NCI-H526 (cell line): Measurements from ENCODE around the gene ZNF438.
"Not testable (repeated sequence)": the region's sequence is repeated elsewhere in the genome, so short reads cannot be mapped to it uniquely, and the experiment has no call there.

Experiments used
- DNase-seq, 2 experiments: peaks; one replicate each; lab custom pipeline; 2025; lab: John Stamatoyannopoulos, UW

The ZNF438 gene

DNA sequence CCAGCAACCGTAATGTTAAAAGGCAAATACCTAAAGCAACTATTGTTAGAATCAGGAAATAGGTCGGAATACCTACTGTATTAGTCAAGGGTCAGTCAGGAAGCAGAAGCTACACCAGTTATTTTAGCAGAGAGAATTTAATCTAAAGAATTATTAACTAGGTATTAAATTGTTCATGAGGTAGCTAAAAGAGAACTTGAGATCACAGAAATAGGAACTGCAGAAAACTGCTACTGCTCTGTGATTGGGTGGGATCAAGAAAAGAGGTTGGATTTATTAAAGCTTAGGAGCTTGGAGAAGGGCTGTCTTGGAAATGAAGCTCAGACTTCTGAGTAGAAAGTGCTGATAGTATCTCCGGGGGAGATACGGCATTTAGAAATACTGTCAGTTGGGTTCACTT lies 20.0 kb upstream of the ZNF438 start:
- DNase-seq, result no peak

DNA sequence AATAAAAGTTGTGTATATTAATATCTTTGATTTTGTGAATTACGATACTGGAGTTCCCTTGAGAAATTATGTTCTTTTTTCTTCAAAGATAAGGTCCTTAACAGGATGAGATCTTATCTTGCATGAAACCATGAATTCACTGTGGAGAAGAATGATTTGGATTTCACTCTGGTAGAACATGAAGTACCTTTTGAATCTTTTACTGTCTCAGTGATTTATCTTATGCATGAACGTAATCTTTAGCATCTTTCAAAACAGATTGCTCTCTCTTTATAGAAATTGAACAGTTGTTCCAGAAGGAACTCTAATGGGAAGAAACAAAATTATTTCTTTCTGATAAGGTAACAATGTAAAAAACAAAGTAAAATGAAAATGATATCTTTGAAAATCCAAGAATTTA lies 11.0 kb upstream of the ZNF438 start:
- DNase-seq, result no peak

DNA sequence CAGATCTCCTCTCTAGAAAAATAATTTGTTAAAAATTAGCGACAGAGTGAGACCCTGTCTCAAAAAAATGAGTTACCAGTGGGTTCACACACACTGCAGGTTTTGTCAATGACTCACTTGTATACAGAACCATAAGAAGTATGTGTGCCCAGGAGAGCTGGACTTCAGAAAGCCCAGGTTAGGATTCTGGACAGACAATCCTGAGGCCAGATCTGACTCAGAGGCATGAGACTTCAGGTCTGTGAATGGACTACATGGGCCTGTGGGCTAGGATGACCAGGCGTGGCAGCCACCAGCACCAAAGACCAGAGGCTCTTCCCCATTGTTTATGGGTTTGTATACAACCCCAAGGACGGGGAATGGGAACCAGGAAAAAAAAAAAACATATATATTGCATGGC lies 9.3 kb upstream of the ZNF438 start:
- no peak for DNase-seq

DNA sequence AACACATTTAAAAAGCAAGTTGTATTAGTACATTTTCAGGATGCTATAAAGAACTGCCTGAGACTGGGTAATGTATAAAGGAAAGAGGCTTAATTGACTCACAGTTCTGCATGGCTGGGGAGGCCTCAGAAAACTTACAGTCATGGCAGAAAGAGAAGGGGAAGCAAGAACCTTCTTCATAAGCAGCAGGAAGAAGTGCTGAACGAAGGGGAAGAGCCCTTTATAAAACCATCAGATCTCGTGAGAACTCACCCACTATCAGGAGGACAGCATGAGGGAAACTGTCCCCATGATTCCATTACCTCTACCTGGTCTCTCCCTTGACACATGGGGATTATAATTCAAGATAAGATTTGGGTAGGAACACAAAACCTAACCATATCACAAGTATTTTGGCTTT lies 7.3 kb upstream of the ZNF438 start:
- not testable (repeated sequence) for DNase-seq

DNA sequence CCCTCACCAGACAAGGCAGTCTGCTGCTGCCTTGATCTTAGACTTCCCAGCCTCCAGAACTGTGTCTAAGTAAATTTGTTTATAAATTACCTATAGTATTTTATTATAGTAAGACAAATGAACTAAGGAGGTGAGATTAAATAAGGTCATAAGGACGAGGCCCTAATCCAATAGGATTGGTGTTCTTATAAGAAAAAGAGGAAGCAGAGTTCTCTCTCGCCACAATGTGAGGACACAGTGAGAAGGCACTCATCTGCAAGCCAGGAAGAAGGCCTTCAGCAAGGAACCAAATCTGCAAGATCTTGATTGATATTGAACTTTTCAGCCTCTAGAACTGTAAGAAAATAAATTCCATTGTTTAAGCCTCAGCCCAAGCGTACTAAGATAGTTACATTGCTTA lies 6.1 kb upstream of the ZNF438 start:
- DNase-seq, result no peak

DNA sequence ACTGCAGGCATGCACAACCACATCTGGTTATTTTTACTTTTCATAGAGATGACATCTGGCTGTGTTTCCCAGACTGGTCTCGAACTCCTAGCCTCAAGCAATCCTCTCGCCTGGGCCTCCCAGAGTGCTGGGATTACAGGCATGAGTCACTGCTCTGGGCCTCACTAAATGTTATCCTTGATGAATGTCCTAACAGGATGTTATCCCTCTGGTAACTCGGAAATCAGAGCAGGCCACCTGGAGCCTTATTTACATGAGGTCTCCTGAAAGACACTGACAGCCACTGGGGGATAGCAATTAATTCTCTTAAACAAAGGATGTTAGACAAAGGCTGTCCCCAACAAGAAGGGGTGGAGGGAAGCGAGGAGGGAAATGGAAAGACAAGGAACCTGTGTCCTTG lies 4.5 kb upstream of the ZNF438 start:
- DNase-seq, result no peak

DNA sequence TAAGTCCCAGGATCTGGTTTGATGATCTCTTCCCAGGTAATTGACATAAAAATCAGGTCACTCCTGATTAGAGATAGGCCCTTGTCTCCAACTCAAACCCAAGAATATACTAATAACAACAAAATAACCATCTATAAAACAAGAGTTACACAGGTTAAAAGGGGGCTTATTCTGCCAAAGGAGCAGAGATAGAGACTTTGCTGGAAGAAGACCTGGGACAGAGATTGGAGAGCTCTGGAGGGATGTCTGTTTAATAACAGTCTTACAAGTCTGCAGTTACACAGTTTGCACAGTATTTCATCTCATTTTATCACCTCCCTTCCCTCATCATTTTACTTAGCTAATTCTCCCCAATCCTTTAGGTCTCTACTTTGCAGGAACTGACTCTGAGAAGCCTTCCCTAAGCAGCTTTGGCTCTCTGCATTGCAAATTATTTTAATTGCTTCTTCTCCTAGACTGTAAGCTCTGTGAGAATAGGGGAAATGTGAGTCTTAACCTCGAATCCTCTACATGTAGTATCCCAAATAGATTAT lies 3.7 kb upstream of the ZNF438 start:
- DNase-seq, result no peak

DNA sequence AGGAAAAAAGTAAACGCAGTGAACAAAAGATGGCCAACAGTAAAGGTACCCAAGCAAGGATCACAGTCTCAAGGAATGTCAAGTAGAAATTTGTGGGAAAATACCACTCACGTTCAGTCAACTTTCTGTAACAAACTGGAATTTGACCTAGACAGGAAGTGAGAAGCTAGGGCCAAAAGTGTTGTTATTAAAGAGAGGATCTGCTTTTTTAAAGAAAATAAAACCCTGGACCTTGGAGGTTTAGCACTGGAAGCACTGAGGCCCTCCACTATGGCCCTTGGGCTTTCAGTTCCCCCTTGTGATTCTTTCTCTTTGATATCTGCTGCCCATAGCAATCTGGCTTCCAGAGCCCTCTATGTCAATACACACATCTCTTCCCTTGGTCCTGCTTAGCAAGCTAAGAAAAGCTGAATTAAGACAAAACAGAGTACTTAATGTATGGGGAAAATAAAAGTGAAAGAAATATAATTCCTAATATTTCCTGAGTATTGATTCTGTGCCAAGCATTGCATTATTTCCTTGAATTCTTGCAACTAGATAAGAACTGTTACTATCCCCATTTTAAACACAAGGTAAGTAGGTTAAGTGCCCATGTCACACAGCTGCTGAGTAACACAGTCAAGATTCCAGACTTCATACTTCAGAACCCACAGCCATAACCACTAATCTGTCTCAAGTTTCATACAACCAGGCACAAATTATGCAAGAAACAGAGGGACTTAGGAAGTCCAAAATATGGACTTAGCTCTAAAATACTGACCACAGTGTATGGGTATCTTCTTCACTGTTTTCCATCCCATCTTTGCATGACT lies 2.6 kb upstream of the ZNF438 start:
- no peak for DNase-seq

DNA sequence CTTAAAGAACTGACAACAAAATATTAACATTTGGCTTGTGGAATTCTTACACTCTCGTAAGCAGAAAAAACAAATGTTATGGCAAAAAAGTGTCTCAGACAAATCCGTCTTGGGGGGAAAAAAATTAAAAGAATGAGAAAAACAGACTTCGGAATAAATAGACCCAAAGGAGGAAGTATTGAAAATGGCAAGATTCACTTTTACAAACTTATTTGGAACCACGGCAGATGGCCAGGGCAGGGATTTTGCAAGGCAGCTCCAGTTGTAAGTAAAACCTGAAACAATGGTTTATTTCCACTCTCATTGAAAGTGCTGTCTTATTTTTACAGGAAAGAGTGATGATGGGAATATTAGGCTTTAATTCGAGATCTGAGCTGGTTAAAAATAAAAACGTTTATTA lies 1.5 kb upstream of the ZNF438 start:
- DNase-seq, result no peak

DNA sequence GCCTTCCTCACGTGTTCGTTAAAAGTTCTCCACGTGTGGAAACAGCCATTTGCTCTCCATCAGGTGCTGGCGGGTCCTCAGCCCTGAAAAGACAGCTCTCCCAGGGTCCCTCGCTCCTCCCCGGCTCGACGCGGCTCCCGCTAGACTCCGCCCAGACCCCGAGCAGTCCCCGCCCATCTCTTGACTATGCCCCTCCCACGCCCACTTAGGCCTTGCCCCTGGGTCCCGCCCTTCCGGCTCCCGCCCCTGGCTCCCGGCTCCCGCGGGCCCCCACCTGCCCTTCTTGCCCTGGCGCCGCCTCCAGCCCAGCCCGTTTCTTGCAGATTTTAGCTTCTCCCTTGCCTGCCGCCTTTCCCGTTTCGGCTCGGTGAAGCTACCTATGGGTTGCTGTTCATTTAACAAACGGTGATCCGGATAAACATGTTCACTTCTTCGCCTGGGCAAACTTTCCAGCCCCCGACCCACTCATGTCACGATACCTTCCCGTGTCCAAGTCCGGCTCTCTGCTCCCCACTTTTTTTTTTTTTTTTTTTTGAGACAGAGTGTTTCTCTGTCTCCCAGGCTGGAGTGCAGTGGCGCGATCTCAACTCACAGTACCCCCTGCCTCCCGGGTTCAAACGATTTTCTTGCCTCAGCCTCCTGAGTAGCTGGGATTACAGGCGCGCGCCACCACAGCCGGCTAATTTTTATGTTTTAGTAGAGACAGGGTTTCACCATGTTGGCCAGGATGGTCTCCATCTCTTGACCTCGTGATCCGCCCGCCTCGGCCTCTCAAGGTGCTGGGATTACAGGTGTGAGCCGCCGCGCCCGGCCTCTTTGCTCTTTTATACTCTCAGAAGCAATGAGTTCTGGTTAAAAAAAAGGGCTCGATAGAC lies 830 bp upstream of the ZNF438 start:
- peak; percentile 50 to 87 for DNase-seq

DNA sequence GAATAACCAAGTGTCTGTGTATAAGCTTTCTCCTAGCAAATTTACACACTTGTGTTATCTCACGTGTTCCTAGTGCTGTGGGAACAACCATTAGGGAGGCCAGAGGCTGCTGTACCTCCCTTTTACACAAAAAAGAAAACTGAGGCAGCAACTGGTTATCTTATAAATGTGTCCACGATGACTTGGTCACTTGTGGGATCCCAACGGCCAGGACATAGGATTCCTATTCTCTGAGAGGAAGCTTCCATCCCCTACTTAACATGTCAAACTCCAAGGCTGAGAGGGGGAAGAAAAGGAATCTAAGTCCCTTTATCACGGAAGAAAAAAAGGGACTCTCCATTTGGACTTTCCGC lies 484 bp downstream of the ZNF438 start:
- DNase-seq, result no peak

DNA sequence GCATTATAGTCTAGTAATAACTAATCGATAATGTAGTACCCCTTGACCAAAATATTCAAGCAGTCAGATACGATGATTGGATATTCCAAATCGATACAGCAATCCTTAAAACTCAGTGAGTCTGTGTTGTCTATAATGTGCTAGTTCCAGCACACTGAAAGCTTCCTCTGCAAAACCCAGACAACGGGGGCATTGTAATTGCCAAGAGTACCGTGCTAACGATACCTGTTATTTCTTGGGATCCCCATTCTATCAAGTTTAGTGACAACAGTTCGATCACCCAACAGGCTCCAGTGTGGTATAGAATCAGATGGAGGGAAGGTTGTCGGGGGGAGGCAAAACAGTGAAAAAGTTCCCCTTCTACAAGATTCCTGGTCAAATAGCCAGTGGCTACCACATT lies 865 bp downstream of the ZNF438 start:
- DNase-seq, result no peak

DNA sequence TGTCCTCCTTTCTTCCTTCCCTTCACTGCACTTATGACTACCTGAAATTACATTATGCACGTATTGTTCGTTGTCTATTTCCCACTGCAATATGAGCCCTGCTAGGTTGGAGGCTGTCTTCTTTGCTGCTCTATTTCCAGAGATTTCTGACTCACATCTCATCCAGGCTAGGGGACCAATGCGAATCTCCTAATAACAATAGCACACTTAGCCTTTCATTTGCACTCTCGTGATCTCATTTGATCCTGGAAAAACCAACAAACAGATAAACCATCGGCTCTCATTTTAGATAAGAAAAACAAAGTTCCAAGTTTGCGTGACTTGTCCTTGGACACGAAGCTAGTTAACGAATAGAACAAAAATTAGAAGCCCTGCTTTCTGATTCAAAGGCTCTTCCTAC lies 1.4 kb downstream of the ZNF438 start:
- no peak for DNase-seq

DNA sequence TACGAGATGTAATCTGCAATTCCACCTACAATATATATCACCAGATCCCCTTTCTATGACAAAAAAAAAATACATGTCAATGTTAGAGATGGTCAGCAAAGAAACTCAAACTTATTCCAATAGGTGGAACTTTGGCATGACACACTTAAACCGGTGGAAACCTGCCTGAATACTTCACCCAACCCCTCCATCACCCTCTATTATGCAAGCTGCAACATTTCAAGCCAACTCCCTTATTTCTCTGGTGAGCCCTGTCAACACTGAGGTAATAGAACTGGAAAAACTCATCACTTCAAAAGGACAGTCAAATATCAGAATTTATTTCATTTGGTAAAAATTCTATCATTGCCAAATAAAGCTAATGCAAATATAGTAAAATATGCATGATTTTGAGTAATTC lies 3.6 kb downstream of the ZNF438 start:
- DNase-seq, result no peak

DNA sequence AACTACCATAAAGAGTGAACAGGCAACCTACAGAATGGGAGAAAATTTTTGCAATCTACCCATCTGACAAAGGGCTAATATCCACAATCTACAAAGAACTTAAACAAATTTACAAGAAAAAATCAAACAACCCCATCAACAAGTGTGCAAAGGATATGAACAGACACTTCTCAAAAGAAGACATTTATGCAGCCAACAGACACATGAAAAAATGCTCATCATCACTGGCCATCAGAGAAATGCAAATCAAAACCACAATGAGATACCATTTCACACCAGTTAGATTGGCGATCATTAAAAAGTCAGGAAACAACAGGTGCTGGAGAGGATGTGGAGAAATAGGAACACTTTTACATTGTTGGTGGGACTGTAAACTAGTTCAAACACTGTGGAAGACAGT lies 5.4 kb downstream of the ZNF438 start:
- not testable (repeated sequence) for DNase-seq

DNA sequence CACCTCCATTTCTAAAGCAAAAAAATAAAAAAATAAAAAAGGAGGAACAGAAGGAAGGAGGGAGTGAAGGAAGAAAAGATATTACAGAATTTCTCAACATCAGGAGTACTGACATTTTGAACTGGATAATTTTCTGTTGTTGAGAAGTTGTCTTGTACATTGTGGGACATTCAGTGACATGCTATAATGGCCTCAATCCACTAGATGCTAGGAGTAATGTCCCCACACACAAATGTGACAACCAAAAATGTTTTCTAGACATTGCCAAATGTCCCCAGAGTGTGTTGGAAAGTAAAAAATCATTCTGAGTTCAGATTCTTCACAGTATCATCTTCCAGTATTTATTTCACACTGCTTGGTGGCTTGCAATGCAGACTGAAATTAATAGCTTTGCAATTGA lies 6.5 kb downstream of the ZNF438 start:
- DNase-seq, result no peak

DNA sequence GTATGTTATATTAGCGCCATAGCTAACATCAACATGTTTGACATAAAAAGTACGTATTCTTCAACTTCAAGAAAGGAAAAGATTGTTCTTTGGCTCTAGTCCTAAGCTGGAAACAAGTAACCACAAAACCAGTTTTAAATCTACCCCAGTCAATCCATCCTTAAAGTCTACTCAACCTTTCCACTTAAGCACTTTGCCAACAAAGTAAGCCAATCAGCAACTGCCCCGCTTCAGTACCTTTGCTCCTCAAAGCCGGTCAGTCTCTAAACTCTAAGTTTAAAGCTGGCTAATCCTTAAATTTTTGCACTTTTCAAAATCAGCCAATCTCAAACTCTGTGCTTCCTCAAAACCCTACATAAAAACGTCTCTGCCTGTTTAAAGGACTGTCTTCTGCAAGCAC lies 8.1 kb downstream of the ZNF438 start:
- DNase-seq, result no peak

DNA sequence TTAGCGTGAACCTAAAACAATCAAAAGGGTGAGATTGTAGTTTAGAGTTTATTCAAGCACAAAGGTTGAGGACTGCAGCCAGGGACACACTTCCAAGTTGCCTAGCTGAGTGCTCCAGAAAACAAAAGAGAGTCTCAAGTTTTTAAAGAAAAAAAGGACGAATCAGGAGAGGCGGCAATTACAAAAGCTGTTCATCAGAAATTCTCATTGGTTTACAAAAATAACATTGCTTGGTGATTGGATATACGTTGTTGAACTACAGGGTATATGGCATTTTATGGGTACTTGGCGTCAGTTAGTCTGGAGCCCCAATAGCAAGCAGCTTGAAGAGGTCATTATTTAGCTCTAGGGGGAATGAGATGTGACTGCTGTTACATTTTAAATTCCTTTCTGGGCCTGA lies 11.5 kb downstream of the ZNF438 start:
- DNase-seq, result no peak

DNA sequence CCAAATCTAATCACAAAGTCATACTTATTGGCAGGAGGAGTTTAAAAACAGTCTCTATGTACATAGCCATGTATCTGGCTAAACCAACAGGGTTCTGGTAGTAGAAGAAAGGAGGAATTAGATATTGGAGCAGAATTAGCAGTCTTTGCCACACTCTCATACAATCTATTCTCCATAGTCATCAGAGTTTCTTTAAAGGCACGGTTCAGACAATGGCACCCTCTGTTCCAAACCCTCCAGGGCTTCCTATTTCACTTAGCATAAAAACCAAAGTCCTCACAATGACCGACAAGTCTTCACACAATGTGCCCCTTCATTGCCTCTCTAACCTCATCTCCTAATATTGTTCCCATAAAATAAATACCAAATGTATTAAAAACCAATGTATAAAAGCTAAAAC lies 12.7 kb downstream of the ZNF438 start:
- peak; percentile 66 to 75 for DNase-seq

DNA sequence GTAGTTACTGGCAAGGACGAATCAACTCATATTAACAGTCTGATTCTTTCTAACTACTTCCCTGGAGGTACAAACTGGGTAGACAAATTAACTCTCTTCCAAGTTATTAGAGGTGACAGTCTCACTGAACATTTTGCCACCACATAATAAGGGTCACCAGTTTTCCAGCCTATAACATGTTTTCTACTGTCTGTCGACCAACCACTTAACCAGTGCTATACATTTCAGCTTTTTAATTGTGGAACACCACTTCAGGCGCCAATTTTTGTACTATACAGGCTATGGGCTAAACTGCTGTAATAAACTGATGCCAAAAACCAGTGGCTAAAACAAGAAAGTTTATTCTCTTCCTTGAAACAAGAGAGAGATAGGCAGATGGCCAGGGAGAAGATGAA lies 13.3 kb downstream of the ZNF438 start:
- DNase-seq, result no peak

DNA sequence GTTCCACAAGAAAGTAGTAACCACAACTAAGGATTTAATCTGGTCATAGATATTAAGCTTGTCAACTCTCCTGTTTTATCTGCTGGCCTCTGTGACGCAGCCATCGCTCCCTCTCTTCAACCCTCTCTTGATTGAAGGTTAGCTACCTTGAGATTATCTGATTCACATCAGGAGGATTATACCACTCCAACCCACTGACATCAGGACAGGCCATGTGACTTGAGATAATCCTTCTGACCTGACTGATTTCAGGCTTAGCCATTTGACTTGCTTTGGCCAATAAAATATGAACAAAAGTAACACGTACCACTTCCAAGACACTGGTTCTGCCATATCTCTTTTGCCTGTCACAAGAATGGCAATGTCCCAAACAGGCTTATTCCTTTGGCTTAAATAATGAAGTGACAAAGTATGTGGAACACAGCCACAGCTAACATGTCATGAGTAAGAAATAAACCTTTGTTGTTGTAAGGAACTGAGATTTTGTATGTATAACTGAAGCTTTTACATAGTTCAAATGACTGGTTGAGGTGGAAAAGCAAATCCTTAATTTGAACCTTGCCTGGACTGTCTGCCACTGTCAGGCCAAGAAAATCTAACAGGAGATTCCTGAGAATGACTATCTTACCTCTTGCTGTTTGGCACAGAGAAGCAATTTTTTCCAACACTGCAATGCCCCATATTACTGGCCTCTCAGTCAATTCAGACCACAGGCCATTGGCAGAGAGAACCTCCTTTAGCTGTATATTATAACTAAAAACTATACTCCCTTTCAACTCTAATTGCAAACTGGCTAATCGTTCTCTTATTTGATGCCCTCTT lies 13.9 kb downstream of the ZNF438 start:
- DNase-seq, result no peak

DNA sequence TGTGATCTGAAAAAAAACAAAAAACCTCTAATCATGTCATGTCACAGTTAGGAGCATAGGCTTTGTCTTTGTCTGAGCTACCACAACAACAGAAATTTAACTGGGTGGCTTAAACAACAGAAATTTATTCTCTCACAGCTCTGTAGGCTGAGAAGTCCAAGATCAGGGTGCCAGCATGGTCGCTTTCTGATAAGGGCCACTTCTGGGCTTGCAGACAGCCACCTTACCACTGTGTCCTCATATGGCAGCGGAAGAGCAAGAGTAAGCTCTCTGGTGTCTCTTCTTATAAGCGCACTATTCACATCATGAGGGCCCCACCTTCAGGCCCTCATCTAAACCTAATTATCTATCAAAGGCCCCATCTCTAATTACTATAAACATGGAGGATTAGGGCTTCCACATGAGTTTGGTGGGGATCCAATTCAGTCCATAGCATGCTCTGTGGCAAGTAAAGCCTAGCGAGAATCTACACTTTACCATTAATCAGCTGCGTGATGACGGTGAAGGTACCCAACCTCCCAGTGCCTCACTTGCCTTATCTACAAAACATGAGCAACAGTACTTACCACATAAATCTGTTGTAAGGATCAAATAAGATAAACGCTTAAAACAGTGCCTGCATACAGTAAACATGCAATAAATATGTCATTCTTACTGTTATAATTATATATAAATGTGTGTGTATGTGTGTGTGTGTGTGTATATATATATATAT lies 17.3 kb downstream of the ZNF438 start:
- DNase-seq, result no peak
